Cortex of kidney (tissue), 1 donor: ENCODE data around the gene ACTA2.

Source experiments
- DNase-seq: peaks from one replicate; lab custom pipeline; 2025; lab: John Stamatoyannopoulos, UW

The ACTA2 gene

DNA sequence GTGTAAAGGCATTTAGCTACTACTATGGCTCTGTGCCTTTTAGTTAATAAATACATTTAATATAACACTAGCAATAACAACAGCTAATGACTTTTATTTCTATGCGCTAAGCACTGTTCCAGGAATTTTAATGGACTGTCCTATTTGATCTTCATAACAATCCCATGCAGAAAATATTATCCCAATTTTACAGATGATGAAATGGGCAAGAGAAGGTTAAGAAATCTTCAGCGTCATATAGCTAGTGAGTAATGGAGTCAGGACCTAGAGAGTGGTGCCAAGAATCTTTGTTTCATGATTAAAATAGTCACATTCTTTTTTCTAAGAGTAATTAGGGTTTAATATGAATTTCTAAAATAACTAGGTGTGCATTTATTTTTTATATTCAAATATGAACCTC, 32.4 kb downstream of the ACTA2 start:
- DNase-seq: no peak

DNA sequence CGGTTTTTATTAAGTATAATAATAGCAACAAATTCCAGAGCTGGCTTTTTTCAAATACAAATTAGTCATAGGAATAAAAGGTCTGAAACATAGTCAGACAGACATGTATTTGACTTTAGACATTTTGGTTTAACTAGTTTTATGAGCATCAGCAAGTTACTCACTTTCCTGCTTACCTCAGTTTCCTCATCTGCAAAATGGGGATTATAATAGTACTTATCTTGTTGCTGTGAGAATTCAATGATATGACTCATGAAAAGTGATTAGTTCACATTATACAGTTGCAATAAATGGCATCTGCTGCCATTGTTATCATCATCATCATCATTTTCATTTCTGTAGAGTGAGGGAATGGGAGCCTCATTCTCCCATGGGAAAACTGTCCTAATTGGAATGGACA, 33.5 kb downstream of the ACTA2 start:
- DNase-seq: no peak

DNA sequence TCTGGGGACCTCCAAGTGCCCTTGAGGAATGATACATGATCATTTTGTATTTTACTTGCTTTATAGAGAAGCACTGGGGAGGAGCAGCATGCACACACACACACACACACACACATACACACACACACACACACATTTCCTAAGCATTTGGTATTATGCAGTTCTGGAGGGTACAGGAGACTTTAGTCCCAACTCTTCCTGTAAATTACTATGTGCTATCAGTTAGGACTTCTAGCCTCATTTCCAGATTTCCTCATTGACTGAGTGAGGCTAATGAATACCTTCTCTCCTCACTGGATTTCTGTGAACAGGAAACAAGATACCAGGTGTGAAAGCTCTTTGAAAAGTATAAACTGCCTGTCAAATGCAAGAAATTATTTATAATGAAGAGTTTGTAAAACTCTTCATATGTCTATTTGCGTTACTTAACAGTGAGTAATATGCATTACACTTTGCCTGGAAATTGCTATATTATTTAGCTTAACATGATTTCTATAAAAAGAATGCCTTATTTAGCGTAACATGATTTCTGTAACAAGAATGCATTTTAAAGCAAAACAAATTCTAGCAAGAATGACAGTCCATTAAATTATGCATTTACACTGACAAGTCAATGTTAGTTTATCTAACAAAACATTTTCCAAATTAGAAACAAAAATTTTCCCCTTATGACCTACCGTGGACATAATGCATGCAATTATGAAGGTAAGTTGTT, 34.2 kb downstream of the ACTA2 start:
- DNase-seq: no peak

DNA sequence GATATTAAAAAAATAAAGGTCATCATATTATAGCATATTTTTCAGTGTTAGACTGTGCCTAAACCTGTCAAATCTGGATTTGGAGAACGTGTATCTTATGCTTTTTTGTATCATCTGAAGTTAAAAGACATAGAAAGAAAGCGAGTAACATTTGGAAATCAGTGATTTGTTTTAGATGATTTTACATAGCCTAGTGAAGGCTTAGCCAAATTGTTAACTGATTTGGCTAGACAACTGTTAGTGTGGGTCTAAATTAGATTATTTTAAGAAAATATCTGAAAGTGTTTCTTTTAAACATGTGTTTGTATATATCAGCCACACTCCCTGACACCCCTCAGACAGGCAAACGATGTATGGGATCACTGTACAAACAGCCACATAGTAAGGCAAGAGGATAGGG, 35.6 kb downstream of the ACTA2 start:
- no peak for DNase-seq

DNA sequence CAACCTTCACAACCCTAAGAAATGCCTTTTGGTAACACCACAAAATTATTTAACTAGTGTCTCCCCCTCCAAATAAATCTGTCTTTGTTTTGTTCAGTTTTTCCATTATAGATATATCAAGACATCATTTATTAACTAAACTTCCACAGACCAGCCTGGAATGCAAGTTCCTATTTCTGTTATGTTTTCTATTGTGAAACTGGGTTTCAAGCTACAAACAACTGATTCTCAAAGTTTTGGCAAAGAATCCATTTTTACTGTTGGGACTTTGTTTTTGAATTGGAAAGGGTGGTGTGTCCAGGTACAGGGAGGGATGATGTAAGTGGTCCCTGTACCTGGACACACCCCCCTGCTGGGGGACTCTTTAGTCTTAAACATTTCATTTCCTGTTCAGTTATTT, 36.3 kb downstream of the ACTA2 start:
- no peak for DNase-seq

DNA sequence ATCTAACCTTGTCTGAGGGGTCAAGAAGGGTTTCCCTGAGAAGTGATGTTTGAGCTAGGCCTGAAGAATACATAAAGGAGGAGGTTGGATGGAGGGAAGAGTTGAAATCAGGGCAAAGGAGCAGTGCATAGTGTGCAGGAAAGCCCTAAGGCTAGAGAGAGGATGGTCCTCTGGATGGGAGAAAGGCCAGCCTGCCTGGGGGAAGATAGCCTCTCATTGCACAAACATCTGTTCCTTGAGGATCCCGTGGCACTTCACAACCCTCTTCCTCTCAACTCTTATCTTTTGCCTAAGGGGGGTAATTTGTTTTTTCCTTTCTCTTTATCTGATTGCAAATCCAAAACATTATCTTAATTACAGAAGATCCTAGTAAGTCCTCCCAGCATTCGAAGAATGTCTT, 36.8 kb downstream of the ACTA2 start:
- DNase-seq: no peak

DNA sequence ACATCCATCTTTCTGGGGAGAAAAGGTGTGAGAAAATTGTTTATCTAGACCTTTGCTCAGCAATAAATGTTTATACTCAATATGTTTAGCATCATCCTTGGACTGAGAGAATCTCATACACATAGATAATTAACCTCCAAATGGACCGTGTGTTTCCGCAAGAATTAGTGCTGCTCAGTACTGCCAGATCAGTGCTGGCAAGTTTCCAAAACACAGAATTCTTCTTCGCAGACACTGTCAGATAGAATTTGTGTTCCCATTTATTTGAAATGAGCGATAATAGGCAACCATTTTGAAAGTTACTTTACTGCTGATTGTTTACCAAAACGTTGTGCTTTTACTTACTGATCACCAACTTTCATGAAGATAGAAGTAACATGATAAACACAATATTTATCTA, 38.8 kb downstream of the ACTA2 start:
- no peak for DNase-seq

DNA sequence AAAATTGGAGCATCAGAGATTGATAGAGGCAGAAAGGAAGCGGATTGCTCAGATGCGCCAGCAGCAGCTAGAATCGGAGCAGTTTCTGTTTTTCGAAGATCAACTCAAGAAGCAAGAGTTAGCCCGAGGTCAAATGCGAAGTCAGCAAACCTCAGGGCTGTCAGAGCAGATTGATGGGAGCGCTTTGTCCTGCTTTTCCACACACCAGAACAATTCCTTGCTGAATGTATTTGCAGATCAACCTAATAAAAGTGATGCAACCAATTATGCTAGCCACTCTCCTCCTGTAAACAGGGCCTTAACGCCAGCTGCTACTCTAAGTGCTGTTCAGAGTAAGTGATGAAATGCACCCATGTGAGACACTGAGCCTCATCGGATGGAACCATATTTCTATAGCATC, 39.4 kb downstream of the ACTA2 start:
- DNase-seq: no peak

DNA sequence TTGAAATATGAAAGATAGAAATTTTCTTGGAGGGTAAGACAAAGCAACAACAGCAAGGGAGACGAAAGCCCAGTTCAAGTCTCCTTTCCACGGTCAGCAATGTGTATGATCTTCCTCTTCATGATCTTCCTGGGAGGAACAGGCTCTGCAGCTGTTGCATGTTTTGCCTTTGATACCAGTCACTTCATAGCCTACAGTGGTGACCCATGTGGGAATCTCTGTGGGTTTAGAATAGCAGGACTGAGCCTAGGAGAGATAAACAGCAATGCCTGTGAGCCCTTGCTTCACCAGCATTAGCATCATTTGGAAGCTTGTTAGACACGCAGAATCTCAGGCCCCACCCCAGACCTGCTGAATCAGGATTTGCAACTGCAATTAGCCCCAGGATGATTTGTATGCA, 40.7 kb downstream of the ACTA2 start:
- no peak for DNase-seq

DNA sequence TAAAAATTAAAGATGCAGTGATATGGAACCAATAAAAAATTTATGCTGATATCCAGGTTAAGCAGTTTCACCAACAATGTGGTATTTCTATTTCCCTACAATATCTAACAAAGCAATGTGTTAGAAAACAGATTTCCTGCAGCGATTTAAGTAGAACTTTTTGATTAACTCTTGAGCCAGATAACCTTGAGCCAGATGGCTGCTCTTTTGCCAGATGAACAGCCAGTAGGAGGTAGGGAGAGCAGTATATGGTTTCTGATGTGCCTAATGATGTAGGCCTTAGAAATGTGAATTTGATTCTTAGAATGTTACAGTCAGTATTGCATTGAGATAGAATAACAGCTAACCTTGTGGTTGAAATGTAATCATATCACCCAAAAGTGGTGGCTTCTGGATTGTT, 41.5 kb downstream of the ACTA2 start:
- DNase-seq: no peak

DNA sequence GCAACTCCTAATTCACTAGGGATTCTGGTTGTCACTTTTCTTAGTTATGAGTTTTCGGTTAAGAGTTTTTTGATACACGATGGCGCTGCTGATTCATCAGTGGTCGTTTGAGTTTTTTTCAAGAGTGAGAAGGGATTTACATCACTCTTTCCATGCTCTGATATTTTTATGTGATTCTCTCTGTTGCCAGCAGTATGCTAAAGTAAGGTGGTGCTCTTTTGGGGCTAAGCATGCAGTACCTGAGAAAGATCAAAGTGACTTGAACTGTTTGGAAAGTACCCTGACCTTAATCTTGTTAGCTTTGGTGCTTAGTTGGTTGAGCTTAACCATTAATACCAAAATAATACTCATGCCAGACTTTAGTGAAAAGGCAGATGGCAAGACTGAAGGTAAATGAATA, 44.4 kb downstream of the ACTA2 start:
- no peak for DNase-seq

DNA sequence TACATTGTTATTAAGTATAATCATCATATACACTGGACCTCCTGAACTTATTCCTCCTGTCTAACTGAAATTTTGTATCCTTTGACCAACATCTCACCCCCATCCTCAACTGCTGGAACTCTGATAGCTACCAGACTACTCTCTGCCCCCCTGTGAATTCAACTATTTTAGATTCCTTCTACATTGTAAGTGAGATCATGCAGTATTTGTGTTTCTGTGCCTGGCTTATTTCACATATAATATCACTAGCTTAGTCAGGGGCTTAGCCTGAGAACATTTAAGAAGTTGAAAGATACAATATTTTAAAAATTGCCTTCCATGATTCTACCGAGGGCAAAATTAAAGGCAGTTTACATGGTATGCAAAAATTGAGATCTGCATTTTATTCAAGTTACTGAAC, 45.7 kb downstream of the ACTA2 start:
- DNase-seq: no peak

DNA sequence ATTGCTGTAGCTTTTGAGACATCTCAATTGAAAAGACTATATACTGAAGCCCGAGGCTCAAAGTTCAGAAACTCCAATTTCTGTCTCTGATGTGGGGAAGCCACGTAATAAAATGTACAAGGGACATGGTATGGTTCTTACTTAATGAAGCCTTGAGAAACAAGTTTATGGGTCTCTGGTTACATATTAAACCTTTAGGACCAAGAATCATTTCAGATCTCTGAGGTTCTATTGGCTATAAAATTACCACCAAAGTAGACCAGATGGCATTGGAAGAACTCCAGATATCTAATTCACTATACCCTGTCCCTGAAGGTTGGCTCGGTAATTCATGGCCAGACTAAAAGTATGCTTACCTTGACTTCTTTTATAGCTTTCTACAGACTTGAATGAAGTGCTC, 48.9 kb downstream of the ACTA2 start:
- DNase-seq: no peak

DNA sequence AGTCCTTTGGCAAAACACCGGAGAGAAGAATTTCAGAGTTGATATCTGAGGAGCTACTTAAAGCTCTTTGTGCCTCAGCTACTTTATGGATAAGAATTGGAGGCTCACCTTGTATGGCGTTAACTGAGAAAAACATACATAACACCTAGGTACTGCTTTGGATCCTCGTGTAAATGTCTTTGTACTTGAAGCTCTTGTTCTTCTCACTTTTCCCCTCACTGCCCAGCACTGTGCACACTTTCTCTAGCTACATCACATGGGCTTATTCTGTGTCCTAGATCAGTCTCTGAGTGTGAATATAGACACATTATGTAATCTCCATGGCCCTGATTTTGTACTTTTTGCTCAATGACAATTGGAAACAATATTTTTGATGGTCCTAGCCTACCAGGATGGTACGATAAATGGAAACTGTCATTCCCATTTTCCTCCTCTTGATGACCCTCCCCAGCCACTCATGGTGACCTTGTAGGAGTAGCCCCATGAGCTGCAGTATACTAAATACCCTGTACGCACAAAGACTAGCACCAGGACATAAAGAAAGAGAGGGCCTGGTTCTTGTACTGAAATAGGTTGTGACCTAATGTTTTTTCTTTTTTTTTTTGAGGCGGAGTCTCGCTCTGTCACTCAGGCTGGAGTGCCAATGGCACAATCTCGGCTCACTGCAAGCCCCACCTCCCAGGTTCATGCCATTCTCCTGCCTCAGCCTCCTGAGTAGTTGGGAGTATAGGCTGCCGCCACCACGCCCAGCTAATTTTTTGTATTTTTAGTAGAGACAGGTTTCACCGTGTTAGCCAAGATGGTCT, 50.4 kb downstream of the ACTA2 start:
- DNase-seq: no peak

DNA sequence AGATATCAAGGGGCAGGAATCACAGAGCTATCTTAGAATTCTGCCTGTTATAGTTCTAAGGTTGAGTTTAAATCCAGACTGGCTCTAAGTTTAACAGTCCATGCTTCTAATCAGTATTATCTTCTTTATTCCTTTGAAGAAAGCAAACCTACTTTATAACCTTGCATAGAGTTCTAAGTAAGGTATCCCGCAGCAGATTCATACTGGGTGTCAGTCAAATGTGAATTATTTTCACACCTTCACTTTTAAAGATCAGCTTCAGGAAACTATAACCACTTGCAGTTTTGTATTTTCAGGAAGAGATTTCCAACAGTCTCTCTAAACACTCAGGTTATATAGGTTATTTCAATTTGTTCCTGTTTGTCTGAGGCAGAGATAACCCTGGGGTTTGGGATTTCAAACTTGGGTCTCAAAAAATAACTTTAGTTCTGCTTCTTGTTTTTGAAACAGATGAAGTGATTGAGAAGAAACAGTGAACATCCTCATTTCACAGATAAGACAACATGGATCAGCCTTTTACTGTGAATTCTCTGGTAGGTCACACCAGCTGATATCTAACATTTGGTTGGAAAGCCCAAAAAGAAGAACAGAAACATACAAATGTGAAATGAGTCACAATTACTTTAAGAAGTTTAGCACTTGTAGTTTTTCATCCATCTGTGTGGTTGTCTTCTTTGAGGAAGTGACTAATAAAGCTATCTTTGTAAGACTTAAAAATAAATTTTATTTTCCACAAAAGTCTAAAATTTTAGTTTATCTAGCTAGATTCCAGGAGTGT, 51.2 kb downstream of the ACTA2 start:
- no peak for DNase-seq

DNA sequence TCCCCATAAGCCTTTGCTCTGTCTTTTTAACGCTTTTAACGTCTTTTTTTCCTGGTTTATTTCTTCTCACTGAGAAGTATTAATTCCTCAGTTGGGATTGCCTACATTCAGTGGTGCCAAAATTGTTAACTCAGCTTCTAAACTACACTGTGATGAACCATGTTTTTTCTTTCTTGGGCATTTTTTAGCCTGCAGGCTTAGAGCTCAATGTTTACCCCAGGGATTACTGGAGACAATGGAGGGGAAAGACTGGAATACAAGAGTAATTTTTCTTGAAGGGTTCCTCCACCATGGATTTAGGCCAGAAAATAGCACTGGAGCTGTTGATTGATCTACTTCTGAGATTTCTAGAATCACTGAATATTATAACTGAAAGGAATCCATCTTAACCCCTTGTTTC, 52.7 kb downstream of the ACTA2 start:
- DNase-seq: no peak

DNA sequence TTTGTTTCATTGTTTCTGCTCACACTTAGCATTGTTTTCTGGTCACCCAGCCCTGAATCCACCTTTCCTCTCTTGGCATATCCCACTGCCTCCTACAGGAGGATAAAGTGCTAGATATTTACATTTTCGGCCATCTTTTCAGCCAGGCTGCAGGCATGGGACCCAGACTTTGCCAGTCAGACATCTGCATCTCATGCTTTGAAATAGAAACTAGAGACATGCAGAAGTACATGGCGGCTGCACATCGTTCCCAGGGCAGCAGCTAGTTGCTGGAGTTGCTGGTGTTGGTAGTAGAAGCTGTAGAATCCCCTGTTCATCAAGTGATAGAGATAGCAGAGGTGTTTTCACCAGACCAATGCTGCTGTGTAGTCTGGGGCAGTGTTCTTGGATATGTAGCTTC, 53.8 kb downstream of the ACTA2 start:
- DNase-seq: no peak

DNA sequence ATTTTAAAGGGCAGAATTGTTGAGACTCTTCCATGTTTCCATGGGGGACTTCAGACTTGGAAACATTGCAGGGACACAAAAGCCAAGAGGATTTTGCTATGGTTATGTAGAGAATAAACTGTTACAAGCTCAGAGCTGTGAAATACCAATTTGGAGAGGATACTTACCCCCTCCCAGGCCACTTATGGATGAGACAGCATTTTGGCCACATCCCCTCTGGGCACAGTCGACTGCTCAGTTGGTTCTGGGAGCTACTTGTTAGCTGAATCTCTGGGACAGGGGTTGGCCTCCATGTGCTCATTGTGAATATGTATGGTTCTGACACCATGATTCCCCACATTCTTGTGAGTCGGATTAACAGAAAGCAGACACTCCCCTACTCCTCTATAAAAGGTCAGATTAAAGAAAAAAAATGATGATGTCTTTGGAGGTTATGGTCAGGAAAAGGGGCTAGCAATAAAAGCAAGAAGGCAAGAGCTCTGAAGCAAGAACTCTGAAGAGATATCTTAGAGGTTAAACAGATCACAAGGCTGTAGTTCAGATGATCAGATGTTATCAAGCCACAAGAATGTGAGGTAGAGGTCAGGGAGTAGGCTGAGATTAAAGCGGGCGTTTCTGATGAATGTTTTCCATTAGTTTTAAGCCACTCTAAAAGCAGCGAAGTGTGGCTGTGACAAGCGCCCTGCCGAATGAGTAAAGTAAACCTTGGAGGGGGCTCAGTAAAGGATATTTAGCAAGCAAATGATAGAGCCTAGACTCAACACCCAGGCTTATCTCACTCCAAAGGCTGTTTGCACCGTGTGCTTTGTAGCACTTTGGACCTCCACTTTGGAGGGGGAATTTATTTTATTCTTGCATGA, 55.3 kb downstream of the ACTA2 start:
- no peak for DNase-seq

DNA sequence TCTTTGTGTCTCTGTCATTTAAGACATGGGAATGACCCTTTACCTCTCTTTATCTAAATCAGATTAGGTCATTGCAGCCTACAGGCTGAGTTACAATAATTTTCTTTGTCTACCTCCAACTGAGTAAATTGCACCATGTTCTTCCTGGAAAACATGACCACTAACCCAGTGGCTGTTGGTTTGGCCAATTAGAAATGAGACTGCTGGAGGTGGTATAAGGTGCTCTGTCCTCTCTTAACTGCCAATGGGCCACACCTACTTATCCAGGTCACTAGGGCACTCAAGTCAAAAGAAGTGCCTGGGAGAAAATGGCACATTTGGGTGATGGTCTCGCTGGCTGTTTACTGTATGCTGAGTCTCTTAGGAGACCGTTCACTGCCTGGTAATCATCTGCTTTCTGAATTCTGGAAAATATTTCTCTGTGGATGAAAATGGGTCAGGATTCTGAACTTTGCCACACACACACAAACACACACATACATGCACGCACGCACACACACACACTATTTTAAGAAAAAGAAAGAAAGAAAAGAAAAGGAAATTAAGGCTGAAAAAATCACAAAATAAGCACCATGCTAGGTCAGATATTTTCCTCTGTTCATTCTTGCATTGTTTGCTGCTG, 56.1 kb downstream of the ACTA2 start:
- no peak for DNase-seq

DNA sequence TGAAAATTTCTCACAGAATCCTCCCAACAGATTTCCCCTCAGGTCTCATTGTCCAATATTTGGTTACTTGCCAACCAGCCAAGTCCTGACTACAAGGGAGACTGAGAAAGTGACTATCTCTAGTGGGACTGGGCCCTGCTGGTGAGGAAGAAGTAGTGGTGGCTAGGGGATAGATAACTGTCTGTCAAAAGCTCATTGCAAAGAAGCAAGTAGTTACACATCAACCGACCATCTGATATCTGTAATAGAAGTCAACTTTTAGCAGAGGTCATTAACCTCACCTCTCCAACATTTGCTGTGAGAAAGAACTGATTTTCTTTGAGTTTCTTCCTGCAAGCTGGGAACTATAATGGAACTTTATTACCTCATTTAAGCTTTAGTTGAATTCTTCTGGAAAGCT, 57.3 kb downstream of the ACTA2 start:
- no peak for DNase-seq

DNA sequence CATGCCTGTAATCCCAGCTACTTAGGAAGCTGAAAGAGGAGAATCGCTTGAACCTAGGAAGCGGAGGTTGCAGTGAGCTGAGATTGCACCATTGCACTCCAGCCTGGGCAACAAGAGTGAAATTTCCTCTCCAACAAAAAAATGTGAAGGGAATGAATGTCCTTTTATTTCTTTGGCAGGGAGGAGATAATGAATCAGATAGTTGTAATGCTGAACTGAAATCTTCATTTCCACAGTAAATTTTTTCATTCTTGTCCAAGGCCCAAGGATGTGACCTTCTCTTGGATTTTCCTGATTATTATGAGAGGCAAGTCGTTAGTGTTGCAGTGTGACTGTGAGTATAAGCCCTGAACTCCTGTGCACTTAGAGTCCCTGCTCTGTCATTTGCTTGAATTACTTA, 59.0 kb downstream of the ACTA2 start:
- DNase-seq: no peak
